GM23338 (cell line): ENCODE measurements around the gene SEL1L3. TPM values are rescaled to one million over a fixed set of nuclear protein-coding genes. Genes with fewer than 3 reads are reported as not detected.
A peak's percentile ranks its signal among the peaks of the same experiment; 100 is the strongest.

ENCODE experiments used
- ATAC-seq: fragments of 200-7000 bp; cut with Tn5 transposase; 3 replicates; pipeline ENCODE4 v1.9.1; 2020
- DNase-seq: peaks from one replicate; pipeline ENCODE4 v3.0.0-alpha.2; 2015; ENCODE audit warnings: low spot score
- H2AFZ ChIP-seq: fragments of 200-600 bp; sonication (generic); 2 replicates; pipeline ENCODE4 v1.8.0; 2016; ENCODE audit warnings: antibody characterized with exemption, mild to moderate bottlenecking, moderate library complexity
- H3F3A ChIP-seq: fragments of 200-600 bp; sonication (generic); replicated peaks from 2 replicates; pipeline ENCODE4 v1.8.0; 2017; ENCODE audit warnings: antibody characterized with exemption, mixed run types, low read depth
- H3K27ac ChIP-seq: fragments of 200-600 bp; sonication (generic); 2 replicates; pipeline ENCODE4 v1.6.1; 2016; ENCODE audit warnings: low read depth
- H3K27me3 ChIP-seq: fragments of 200-600 bp; sonication (generic); 2 replicates; pipeline ENCODE4 v1.8.0; 2016; ENCODE audit warnings: mild to moderate bottlenecking, mixed run types, moderate library complexity; ENCODE audit not compliant: insufficient read depth
- H3K36me3 ChIP-seq: fragments of 200-600 bp; sonication (generic); 2 replicates; pipeline ENCODE4 v1.8.0; 2016; ENCODE audit warnings: mild to moderate bottlenecking; ENCODE audit not compliant: insufficient read depth
- H3K4me1 ChIP-seq: fragments of 200-600 bp; sonication (generic); 2 replicates; pipeline ENCODE4 v1.8.0; 2016; ENCODE audit warnings: mild to moderate bottlenecking, moderate library complexity; ENCODE audit not compliant: insufficient read depth
- H3K4me2 ChIP-seq: fragments of 200-600 bp; sonication (generic); 2 replicates; pipeline ENCODE4 v1.7.1; 2017; ENCODE audit warnings: mixed run types
- H3K4me3 ChIP-seq: fragments of 200-600 bp; sonication (generic); 2 replicates; pipeline ENCODE4 v1.6.1; 2016; ENCODE audit warnings: mixed run types
- H3K79me2 ChIP-seq: fragments of 200-600 bp; sonication (generic); replicated peaks from 2 replicates; pipeline ENCODE4 v1.8.0; 2017; ENCODE audit warnings: mild to moderate bottlenecking; ENCODE audit not compliant: insufficient read depth
- H3K9me2 ChIP-seq: fragments of 200-600 bp; sonication (generic); 2 replicates; pipeline ENCODE4 v1.8.0; 2017; ENCODE audit not compliant: insufficient read depth
- H4K20me1 ChIP-seq: fragments of 200-600 bp; sonication (generic); replicated peaks from 2 replicates; pipeline ENCODE4 v1.8.0; 2017; ENCODE audit warnings: mild to moderate bottlenecking; ENCODE audit not compliant: insufficient read depth
- H3K27ac Mint-ChIP-seq: 2 replicates; pipeline ENCODE4 v1.8.0; 2020; ENCODE audit warnings: inconsistent platforms, mild to moderate bottlenecking, moderate library complexity, mixed read lengths
- H3K27me3 Mint-ChIP-seq: 3 replicates; pipeline ENCODE4 v1.8.0; 2022; ENCODE audit warnings: low read depth, mild to moderate bottlenecking, moderate library complexity, mixed read lengths, inconsistent platforms; ENCODE audit not compliant: insufficient read depth, poor library complexity
- H3K36me3 Mint-ChIP-seq: 3 replicates; pipeline ENCODE4 v1.8.0; 2021; ENCODE audit warnings: low read depth, mild to moderate bottlenecking, inconsistent platforms, moderate library complexity, mixed read lengths
- H3K4me1 Mint-ChIP-seq: 3 replicates; pipeline ENCODE4 v1.8.0; 2020; ENCODE audit warnings: mild to moderate bottlenecking, inconsistent platforms, mixed read lengths
- H3K4me3 Mint-ChIP-seq: 3 replicates; pipeline ENCODE4 v1.8.0; 2021; ENCODE audit warnings: moderate library complexity, mild to moderate bottlenecking, inconsistent platforms, mixed read lengths
- H3K9me3 Mint-ChIP-seq: 3 replicates; pipeline ENCODE4 v1.8.0; 2020; ENCODE audit warnings: moderate library complexity, mild to moderate bottlenecking, inconsistent platforms, mixed read lengths
- CREB1 ChIP-seq: fragments of 250-450 bp; sonication (Bioruptor Pico); IDR thresholded peaks from 2 replicates; pipeline ENCODE4 v1.5.0; 2020; ENCODE audit warnings: low read depth, mild to moderate bottlenecking, moderate library complexity
- NANOG ChIP-seq: IDR thresholded peaks from 2 replicates; pipeline ENCODE4 v1.6.1; 2016; ENCODE audit warnings: antibody characterized with exemption, borderline replicate concordance
- POLR2AphosphoS5 ChIP-seq: IDR thresholded peaks from 2 replicates; pipeline ENCODE4 v1.6.1; 2016; ENCODE audit warnings: antibody characterized with exemption, low read depth
- STAT1 ChIP-seq: IDR thresholded peaks from one replicate; pipeline ENCODE4 v1.6.1; 2016; ENCODE audit warnings: antibody characterized with exemption; ENCODE audit not compliant: unreplicated experiment
- ZNF114 ChIP-seq: fragments of 250-450 bp; sonication (Bioruptor Pico); IDR thresholded peaks from 2 replicates; pipeline ENCODE4 v1.5.0; 2020; ENCODE audit warnings: mild to moderate bottlenecking, moderate library complexity
- polyA plus RNA-seq: library from polyadenylated mRNA; unstranded; fragments of >200 nt; fragmentation: Nextera tagmentation; extraction: Ambion mirVana; gene quantifications from 2 replicates; pipeline ENCODE4 v1.2.1, GENCODE V29; 2016
- total RNA-seq: library from RNA; depleted of rRNA; stranded (reverse); fragments of >200 nt; shearing (Covaris generic); gene quantifications from 2 replicates; pipeline ENCODE4 v1.2.3, GENCODE V29; 2014
- TF ChIP-seq, protein P1 (sequence below): fragments of 250-450 bp; sonication (Bioruptor Pico); IDR thresholded peaks from 2 replicates; pipeline ENCODE4 v1.5.0; 2020; ENCODE audit warnings: mild to moderate bottlenecking, moderate library complexity
- TF ChIP-seq, protein P2 (sequence below), 2 experiments: fragments of 200-600 bp in 1 of 2; sonication (generic) in 1 of 2; conservative IDR thresholded peaks; 2 replicates each; pipeline versions ENCODE4 v1.5.1 to v1.6.1; 2016 to 2017; ENCODE audit warnings: antibody characterized with exemption in 2 of 2, low read depth in 2 of 2, mild to moderate bottlenecking in 2 of 2, moderate library complexity in 1 of 2

Gene SEL1L3
- total and polyA plus RNA-seq, 2 experiments from 2014 or later: 17.1 to 61.7 TPM

DNA sequence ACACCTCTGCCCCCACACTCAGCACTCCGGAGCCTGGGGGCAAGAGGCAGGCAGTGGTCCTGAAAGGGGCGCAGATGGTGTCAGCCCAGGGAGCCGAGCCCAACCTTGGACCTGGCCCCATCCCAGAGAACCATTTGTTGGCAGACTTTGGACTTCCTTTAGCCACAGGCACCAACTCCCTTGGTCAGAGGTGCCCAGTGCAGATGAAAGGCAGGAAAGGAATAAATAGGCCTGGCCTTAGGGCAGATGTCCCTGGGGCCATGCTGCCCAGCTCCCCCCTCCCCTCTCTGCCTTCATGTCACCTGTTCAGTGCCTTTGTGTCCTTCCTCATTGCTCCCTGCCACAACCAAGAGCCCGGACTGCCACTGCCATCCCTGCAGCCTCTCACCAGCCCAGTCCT, 52.8 kb downstream of the SEL1L3 start (continued):
- TF ChIP-seq, protein P1, sequence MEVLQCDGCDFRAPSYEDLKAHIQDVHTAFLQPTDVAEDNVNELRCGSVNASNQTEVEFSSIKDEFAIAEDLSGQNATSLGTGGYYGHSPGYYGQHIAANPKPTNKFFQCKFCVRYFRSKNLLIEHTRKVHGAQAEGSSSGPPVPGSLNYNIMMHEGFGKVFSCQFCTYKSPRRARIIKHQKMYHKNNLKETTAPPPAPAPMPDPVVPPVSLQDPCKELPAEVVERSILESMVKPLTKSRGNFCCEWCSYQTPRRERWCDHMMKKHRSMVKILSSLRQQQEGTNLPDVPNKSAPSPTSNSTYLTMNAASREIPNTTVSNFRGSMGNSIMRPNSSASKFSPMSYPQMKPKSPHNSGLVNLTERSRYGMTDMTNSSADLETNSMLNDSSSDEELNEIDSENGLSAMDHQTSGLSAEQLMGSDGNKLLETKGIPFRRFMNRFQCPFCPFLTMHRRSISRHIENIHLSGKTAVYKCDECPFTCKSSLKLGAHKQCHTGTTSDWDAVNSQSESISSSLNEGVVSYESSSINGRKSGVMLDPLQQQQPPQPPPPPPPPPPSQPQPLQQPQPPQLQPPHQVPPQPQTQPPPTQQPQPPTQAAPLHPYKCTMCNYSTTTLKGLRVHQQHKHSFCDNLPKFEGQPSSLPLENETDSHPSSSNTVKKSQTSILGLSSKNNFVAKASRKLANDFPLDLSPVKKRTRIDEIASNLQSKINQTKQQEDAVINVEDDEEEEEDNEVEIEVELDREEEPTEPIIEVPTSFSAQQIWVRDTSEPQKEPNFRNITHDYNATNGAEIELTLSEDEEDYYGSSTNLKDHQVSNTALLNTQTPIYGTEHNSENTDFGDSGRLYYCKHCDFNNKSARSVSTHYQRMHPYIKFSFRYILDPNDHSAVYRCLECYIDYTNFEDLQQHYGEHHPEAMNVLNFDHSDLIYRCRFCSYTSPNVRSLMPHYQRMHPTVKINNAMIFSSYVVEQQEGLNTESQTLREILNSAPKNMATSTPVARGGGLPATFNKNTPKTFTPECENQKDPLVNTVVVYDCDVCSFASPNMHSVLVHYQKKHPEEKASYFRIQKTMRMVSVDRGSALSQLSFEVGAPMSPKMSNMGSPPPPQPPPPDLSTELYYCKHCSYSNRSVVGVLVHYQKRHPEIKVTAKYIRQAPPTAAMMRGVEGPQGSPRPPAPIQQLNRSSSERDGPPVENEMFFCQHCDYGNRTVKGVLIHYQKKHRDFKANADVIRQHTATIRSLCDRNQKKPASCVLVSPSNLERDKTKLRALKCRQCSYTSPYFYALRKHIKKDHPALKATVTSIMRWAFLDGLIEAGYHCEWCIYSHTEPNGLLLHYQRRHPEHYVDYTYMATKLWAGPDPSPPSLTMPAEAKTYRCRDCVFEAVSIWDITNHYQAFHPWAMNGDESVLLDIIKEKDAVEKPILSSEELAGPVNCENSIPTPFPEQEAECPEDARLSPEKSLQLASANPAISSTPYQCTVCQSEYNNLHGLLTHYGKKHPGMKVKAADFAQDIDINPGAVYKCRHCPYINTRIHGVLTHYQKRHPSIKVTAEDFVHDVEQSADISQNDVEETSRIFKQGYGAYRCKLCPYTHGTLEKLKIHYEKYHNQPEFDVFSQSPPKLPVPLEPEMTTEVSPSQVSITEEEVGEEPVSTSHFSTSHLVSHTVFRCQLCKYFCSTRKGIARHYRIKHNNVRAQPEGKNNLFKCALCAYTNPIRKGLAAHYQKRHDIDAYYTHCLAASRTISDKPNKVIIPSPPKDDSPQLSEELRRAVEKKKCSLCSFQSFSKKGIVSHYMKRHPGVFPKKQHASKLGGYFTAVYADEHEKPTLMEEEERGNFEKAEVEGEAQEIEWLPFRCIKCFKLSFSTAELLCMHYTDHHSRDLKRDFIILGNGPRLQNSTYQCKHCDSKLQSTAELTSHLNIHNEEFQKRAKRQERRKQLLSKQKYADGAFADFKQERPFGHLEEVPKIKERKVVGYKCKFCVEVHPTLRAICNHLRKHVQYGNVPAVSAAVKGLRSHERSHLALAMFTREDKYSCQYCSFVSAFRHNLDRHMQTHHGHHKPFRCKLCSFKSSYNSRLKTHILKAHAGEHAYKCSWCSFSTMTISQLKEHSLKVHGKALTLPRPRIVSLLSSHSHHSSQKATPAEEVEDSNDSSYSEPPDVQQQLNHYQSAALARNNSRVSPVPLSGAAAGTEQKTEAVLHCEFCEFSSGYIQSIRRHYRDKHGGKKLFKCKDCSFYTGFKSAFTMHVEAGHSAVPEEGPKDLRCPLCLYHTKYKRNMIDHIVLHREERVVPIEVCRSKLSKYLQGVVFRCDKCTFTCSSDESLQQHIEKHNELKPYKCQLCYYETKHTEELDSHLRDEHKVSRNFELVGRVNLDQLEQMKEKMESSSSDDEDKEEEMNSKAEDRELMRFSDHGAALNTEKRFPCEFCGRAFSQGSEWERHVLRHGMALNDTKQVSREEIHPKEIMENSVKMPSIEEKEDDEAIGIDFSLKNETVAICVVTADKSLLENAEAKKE (CRISPR knock-in tag): no peak
- TF ChIP-seq ZNF114 (CRISPR knock-in tag) (no peak), CREB1 (CRISPR knock-in tag) (no peak), STAT1 (no peak), POLR2AphosphoS5 (no peak)
- TF ChIP-seq, protein P2, sequence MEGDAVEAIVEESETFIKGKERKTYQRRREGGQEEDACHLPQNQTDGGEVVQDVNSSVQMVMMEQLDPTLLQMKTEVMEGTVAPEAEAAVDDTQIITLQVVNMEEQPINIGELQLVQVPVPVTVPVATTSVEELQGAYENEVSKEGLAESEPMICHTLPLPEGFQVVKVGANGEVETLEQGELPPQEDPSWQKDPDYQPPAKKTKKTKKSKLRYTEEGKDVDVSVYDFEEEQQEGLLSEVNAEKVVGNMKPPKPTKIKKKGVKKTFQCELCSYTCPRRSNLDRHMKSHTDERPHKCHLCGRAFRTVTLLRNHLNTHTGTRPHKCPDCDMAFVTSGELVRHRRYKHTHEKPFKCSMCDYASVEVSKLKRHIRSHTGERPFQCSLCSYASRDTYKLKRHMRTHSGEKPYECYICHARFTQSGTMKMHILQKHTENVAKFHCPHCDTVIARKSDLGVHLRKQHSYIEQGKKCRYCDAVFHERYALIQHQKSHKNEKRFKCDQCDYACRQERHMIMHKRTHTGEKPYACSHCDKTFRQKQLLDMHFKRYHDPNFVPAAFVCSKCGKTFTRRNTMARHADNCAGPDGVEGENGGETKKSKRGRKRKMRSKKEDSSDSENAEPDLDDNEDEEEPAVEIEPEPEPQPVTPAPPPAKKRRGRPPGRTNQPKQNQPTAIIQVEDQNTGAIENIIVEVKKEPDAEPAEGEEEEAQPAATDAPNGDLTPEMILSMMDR (conservative IDR thresholded peaks at IDR 0.05; ENCODE audit: low read depth in 2 of 2): no peak

DNA sequence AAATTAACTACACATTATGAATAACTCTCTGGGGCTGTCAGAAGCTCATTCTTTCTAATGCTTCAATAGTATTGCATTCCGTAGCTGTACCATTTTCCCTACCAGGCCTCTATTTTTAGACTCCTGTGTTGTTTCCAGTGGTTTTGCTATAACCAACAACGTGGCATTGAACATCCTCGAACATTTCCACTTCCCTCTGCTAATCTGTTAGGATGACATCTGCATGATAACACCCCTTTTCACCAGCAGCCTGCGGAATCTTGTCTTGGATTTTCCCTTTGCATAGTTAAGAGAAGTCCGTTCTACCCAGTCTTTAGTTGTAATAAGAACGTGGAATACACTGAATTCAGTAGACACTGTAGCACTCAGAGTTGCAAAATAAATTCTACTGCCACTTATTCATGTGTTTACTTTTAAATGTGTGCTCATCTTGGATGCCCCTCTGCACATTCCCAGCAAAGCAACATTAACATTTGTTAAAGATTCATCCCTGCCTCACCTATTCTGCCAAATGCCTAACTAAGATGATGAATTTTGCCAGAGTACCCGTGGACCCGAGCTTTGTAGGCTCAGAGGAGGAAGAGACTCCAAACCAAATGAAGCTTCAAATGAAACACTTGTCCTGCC, 55.6 kb downstream of the SEL1L3 start:
- peaks cover 5% of the 10 kb centered on the region for H3K27me3 Mint-ChIP-seq
- no peaks in the 10 kb centered on the region for H3K79me2 ChIP-seq
- no peaks in the 10 kb centered on the region; the same call in 1 of the 2 replicates for H3K36me3 ChIP-seq
- no peaks in the 10 kb centered on the region for H3K9me2 ChIP-seq
- H3K4me2 ChIP-seq: peak overlapping the region; percentile 61
- H3K27ac Mint-ChIP-seq: peak overlapping the region; percentile 25; the same call in 1 of the 2 replicates
- no peak overlapping the region; the same call in 1 of the 2 replicates for H3K27ac ChIP-seq
- H3F3A ChIP-seq: no peaks in the 10 kb centered on the region
- peaks cover 41% of the 10 kb centered on the region for H3K4me1 Mint-ChIP-seq
- H3K4me3 Mint-ChIP-seq: no peak overlapping the region
- no peak overlapping the region for H2AFZ ChIP-seq
- H3K4me1 ChIP-seq: peaks cover 37% of the 10 kb centered on the region
- peaks cover 51% of the 10 kb centered on the region for H3K36me3 Mint-ChIP-seq
- peaks cover 5% of the 10 kb centered on the region; the same call in 1 of the 2 replicates for H4K20me1 ChIP-seq
- ATAC-seq (peak; percentile 49), DNase-seq (peak; percentile 41)
- H3K27me3 ChIP-seq: peaks cover 4% of the 10 kb centered on the region; the same call in 1 of the 2 replicates
- H3K9me3 Mint-ChIP-seq: no peaks in the 10 kb centered on the region
- H3K4me3 ChIP-seq: 0 out of 2 replicates have a peak overlapping the region, but pooled peaks have one; percentile 2
- TF ChIP-seq NANOG: no peak
- TF ChIP-seq, protein P1 (CRISPR knock-in tag): no peak
